GM18507 (cell line): ENCODE data around the gene THRB.

Experiments used
- DNase-seq: peaks from one replicate; pipeline ENCODE4 v3.0.0; 2011; ENCODE audit warnings: low read depth; ENCODE audit not compliant: insufficient read length; ENCODE audit errors: extremely low spot score
- FAIRE-seq: peaks from 2 replicates; lab custom pipeline; 2011; peaks lifted over from hg19 to GRCh38; lab: Jason Lieb, UNC

Gene THRB

GRCh38 chr3:24340966-24341365 is 153.7 kb downstream of the THRB start:
- no peak for DNase-seq
- FAIRE-seq, result no peak

- FAIRE-seq, result no peak
- no peak for DNase-seq
Observed at GRCh38 chr3:24340161-24340560, 154.5 kb downstream of the THRB start.

GRCh38 chr3:24339266-24339825 is 155.3 kb downstream of the THRB start:
- DNase-seq, result no peak

GRCh38 chr3:24338409-24339130 is 156.1 kb downstream of the THRB start:
- no peak for FAIRE-seq
- no peak for DNase-seq

More at GRCh38 chr3:24339266-24339825, 155.3 kb downstream of the THRB start:
- FAIRE-seq, result no peak

- DNase-seq (no peak), FAIRE-seq (no peak)
Observed at GRCh38 chr3:24336101-24336500, 158.5 kb downstream of the THRB start.

GRCh38 chr3:24332092-24332491 is 162.6 kb downstream of the THRB start:
- DNase-seq (no peak), FAIRE-seq (no peak)

- FAIRE-seq, result no peak
- DNase-seq, result no peak
Observed at GRCh38 chr3:24323272-24323671, 171.4 kb downstream of the THRB start.

GRCh38 chr3:24320601-24321000 is 174.0 kb downstream of the THRB start:
- DNase-seq (no peak), FAIRE-seq (no peak)

GRCh38 chr3:24318677-24319287 is 175.9 kb downstream of the THRB start:
- FAIRE-seq (no peak), DNase-seq (no peak)

GRCh38 chr3:24316887-24317383 is 177.7 kb downstream of the THRB start:
- FAIRE-seq, result no peak

GRCh38 chr3:24315971-24316370 is 178.7 kb downstream of the THRB start:
- FAIRE-seq (no peak), DNase-seq (no peak)

More at GRCh38 chr3:24316887-24317383, 177.7 kb downstream of the THRB start:
- no peak for DNase-seq

GRCh38 chr3:24315356-24315755 is 179.3 kb downstream of the THRB start:
- DNase-seq (no peak), FAIRE-seq (no peak)

- FAIRE-seq, result no peak
- DNase-seq, result no peak
Observed at GRCh38 chr3:24311881-24312280, 182.8 kb downstream of the THRB start.

GRCh38 chr3:24310887-24311286 is 183.8 kb downstream of the THRB start:
- FAIRE-seq, result no peak

GRCh38 chr3:24306518-24306917 is 188.1 kb downstream of the THRB start:
- no peak for DNase-seq
- no peak for FAIRE-seq

More at GRCh38 chr3:24310887-24311286, 183.8 kb downstream of the THRB start:
- DNase-seq, result no peak

- no peak for FAIRE-seq
- no peak for DNase-seq
Observed at GRCh38 chr3:24305795-24306467, 188.7 kb downstream of the THRB start.

- no peak for FAIRE-seq
Observed at GRCh38 chr3:24303057-24303754, 191.4 kb downstream of the THRB start.

GRCh38 chr3:24302396-24302795 is 192.3 kb downstream of the THRB start:
- FAIRE-seq (no peak), DNase-seq (no peak)

More at GRCh38 chr3:24303057-24303754, 191.4 kb downstream of the THRB start:
- DNase-seq, result no peak

GRCh38 chr3:24300949-24301348 is 193.7 kb downstream of the THRB start:
- FAIRE-seq (no peak), DNase-seq (no peak)
